Astrocyte of the spinal cord (primary cell): Measurements from ENCODE around the gene CUEDC1.

Experiments
- DNase-seq: peaks from one replicate; pipeline ENCODE4 v3.0.0; 2011; ENCODE audit warnings: low read depth, low spot score
- H3K4me3 ChIP-seq: 2 replicates; pipeline ENCODE4 v1.5.1; 2011; ENCODE audit warnings: low read depth, mild to moderate bottlenecking, low read length, moderate library complexity
- in situ Hi-C: cut with HindIII; loops from 2 replicates; pipeline ENCODE4 v1.10.0; 2017; ENCODE audit warnings: low sequenced_read_pairs
- TF ChIP-seq, protein P1 (sequence below): IDR thresholded peaks from 2 replicates; pipeline ENCODE4 v1.5.1; 2012; ENCODE audit warnings: low read depth, mild to moderate bottlenecking, low read length, inconsistent platforms

The CUEDC1 gene

DNA sequence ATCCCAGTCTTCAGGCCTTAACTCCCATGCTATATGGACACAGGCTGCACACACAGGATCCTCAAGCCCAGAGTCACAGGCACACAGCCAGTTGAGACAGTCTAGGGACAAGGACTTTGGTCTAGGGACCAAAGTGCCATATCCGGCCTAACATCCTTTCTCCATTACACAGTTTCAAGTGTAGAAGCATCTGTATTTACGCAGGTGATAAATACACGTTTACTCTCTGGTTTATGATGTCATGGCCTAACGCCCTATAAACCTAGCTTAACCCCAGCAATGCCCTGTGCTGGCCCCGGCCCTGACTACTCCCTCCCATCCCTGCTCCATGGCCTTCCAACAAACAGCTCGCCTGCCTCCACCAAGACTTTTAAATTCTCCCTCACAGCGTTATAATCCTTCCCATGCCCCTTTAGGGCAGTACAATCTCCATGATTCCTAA is 17.1 kb downstream of the CUEDC1 start:
- no peak overlapping the region for H3K4me3 ChIP-seq
- no peak for DNase-seq
- in situ Hi-C loops, result no loop called here
- TF ChIP-seq, protein P1, sequence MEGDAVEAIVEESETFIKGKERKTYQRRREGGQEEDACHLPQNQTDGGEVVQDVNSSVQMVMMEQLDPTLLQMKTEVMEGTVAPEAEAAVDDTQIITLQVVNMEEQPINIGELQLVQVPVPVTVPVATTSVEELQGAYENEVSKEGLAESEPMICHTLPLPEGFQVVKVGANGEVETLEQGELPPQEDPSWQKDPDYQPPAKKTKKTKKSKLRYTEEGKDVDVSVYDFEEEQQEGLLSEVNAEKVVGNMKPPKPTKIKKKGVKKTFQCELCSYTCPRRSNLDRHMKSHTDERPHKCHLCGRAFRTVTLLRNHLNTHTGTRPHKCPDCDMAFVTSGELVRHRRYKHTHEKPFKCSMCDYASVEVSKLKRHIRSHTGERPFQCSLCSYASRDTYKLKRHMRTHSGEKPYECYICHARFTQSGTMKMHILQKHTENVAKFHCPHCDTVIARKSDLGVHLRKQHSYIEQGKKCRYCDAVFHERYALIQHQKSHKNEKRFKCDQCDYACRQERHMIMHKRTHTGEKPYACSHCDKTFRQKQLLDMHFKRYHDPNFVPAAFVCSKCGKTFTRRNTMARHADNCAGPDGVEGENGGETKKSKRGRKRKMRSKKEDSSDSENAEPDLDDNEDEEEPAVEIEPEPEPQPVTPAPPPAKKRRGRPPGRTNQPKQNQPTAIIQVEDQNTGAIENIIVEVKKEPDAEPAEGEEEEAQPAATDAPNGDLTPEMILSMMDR, result no peak

DNA sequence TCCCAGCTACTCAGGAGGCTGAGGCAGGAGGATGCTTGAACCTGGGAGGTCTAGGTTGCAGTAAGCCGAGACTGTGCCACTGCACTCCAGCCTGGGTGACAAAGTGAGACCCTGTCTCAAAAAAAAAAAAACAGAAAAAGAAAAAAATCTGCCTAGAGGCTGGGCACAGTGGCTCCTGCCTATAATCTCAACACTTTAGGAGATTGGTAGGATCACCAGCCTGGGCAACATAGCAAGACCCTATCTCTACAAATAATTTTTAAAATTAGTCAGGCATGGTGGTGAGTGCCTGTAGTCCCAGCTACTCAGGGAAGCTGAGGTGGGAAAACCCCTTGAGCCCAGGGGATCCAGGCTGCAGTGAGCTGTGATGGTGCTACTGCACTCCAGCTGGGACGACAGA is 17.7 kb downstream of the CUEDC1 start:
- no peak overlapping the region for H3K4me3 ChIP-seq
- in situ Hi-C loops, result no loop called here
- DNase-seq, result no peak
- TF ChIP-seq, protein P1, result no peak

DNA sequence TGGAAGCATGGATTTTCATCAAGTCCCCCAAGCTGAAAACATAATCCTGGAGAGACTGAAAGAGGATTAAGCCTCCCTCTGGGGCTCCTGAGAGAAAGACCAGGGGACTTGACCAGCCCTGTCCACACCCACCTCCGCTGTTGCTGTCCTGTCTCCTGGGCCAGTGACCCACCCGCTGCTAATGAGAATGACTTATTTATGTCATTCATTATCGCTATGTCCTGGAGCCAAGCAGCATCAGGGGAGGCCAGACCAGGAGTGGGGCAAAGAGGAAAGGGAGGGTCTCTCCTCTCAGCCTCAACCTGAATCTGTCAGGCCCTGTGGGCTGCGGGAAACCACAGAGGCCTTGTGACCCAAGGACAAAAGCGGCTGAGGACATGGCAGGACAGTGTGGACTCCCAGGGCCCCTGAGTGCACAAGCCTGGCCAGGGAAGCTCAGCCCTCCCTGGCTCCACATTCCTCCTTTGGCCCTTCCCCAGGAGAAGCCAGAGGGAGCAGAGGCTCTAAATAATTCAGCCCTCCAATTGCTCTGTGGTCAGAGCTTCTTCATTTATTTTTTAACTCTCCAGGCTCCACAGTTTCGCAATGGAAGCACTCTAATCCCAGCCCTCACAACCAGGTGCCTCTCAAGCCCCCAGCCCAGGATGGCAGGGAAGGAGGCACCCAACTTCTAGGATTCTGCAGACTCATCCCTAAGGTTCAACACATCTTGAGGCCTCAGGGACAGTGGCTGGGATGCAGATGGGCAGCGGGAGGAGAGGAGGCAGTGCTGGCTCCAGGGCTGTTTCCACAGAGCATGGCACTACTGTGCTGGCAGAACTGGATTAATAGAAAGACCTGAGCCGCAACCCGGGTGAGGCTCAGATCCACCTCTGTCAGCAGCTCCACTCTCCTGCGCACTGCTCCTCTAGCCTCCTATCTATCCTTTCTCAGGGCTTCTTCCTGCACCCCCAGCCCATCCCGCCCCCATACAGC is 19.1 kb downstream of the CUEDC1 start:
- in situ Hi-C loops, result no loop called here
- TF ChIP-seq, protein P1, result no peak
- no peak overlapping the region for H3K4me3 ChIP-seq
- peak; percentile 60 for DNase-seq

DNA sequence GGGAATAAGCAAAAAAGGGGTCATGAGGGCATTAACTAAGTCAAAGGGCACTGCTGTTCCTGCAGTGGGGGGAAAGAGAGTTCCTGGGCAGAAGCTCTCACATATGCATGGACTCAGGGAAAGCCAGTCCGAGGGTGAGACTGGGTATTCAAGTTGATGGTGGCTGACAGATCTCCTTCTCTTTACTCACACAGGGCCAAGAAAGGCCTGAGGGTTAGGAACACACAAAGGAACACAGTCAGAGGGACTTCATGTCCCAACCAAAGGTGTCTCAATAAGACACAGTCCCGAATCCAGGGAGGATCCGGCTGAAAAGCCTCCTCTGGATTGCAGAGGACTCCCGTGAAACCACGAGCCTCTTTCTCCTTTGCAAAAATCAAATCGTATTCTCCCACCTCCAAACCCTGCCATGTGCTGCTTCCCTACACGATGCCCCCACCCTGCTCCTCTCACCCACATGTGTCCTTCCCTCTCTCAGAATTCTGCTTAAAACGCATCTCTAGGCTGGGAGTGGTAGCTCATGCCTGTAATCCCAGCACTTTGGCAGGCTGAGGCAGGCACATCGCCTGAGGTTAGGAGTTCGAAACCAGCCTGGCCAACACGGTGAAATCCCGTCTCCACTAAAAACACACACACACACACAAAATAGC is 23.6 kb downstream of the CUEDC1 start:
- TF ChIP-seq, protein P1, result no peak
- in situ Hi-C loops, result no loop called here
- no peak for DNase-seq
- H3K4me3 ChIP-seq, result no peak overlapping the region

DNA sequence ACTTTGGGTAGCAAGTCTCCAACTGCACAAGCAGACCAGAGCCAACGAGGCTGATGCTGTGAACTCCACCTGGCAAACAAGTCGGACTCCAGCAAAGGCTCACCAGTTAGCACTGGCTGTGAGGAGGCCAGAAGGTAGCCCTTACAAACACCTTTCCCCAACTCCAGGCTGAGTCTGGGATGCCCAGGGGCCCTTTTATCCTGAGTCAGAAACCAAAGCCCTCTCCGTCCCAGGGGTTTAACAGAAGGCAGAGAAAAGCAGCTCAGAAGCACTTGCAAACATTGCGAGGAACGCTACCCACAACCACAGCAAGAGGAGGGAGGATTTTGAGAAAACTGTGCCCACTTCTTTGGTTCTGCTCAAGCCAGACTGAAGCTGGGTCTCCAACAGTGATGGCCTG is 25.0 kb downstream of the CUEDC1 start:
- in situ Hi-C loops, result no loop called here
- TF ChIP-seq, protein P1, result no peak
- no peak for DNase-seq
- H3K4me3 ChIP-seq, result no peak overlapping the region

DNA sequence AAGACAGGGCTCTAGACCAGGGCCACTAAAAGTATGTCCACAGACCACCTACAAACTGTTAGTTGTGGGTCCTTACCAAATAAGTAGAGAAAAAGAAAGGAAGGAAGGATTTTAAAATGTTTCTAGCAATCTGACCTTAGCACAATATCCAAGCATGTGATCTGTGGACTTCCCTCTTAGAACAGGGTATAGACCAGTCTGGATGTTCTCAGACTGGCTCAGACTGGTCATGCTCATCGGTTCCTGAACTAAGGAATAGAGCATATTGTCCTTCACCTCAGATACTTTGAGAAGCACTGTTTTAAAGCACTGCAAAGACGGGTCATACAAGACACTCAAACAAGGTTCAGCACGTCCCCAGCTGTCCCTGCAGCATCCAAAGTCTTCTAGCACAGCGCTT is 25.8 kb downstream of the CUEDC1 start:
- TF ChIP-seq, protein P1, result no peak
- in situ Hi-C loops, result no loop called here

More for the DNA sequence above, 25.8 kb downstream of the CUEDC1 start:
- H3K4me3 ChIP-seq, result no peak overlapping the region
- DNase-seq, result no peak
